ENCODE results near the gene TRNT1. TPM values are rescaled to one million over a fixed set of nuclear protein-coding genes. Genes with fewer than 3 reads are reported as not detected.

Gene TRNT1
- total and polyA plus RNA-seq, 2 of the 8 experiments (the other 6 are each of a cell fraction or from before 2014, with no cell fraction given): 7.2 to 33.1 TPM

GRCh38 chr3:3107858-3108257 lies 18.9 kb upstream of the TRNT1 start:
- WGBS, 2 experiments (ENCODE audit: extremely low coverage in 1 of 2, insufficient coverage in 1 of 2, insufficient read length in 1 of 2, insufficient replicate concordance in 2 of 2, low coverage in 1 of 2, low lambda C conversion rate in 2 of 2, missing lambda C conversion rate in 1 of 2): 90% methylated on average over 3 of the region's 3 CpGs; no CpG with 5 or more reads in 1 of the 2 experiments
- Histone ChIP-seq H3K4me3 (ENCODE audit: extremely low read depth in 1 of 4, insufficient read depth in 2 of 4, low read depth in 3 of 4, low read length in 4 of 4) (no peak overlapping the region), H3K4me1 (replicated peaks in 1 of 4; ENCODE audit: control insufficient read depth in 3 of 4, insufficient read depth in 4 of 4, low read length in 3 of 4) (peaks cover 0 to 6% (median 6%) of the 10 kb centered on the region in 4 experiments; a peak in 5 of 7 replicates), H3K79me1 (ENCODE audit: low read depth, low read length) (no peaks in the 10 kb centered on the region), H2BK120ac (replicated peaks; ENCODE audit: low read depth, low read length) (no peak overlapping the region), H4K5ac (ENCODE audit: insufficient read length, low read depth, low read length) (no peak overlapping the region), H3K36me3 (ENCODE audit: control insufficient read depth in 2 of 4, insufficient read depth in 4 of 4, low read length in 3 of 4) (no peaks in the 10 kb centered on the region), H2BK12ac (ENCODE audit: low read depth, low read length) (no peak overlapping the region), H2BK20ac (ENCODE audit: low read length) (no peak overlapping the region), H2BK5ac (ENCODE audit: low read depth, low read length) (no peak overlapping the region), H3K9me3 (ENCODE audit: insufficient read depth in 2 of 2, low read depth in 1 of 2, low read length in 1 of 2) (no peaks in the 10 kb centered on the region), H2AK5ac (ENCODE audit: low read depth, low read length) (no peak overlapping the region), H2BK15ac (ENCODE audit: low read length) (no peak overlapping the region), H3K18ac (ENCODE audit: extremely low read depth, low read length) (no peak overlapping the region), H3K56ac (replicated peaks; ENCODE audit: insufficient read length, low read depth, low read length) (no peak overlapping the region), H3K23ac (ENCODE audit: insufficient read length) (no peak overlapping the region), H3K4ac (replicated peaks; ENCODE audit: insufficient read length, low read depth, low read length) (no peak overlapping the region), H4K91ac (replicated peaks; ENCODE audit: insufficient read length, low read length) (no peak overlapping the region), H2AFZ (ENCODE audit: low read length) (no peak overlapping the region), H3K23me2 (ENCODE audit: low read depth, low read length) (no peaks in the 10 kb centered on the region), H3K4me2 (ENCODE audit: insufficient read depth in 1 of 2, low read depth in 2 of 2, low read length in 2 of 2) (no peak overlapping the region), H3K14ac (ENCODE audit: insufficient read length) (no peak overlapping the region), H4K20me1 (replicated peaks in 1 of 2; ENCODE audit: control insufficient read depth in 1 of 2, insufficient read depth in 2 of 2, low read length in 2 of 2) (no peaks in the 10 kb centered on the region), H3K27ac (ENCODE audit: low read depth, low read length) (no peak overlapping the region), H3K27me3 (replicated peaks in 1 of 4; ENCODE audit: control insufficient read depth in 3 of 4, extremely low read depth in 1 of 4, insufficient read depth in 3 of 4, low read length in 3 of 4) (no peaks in the 10 kb centered on the region), H3K79me2 (ENCODE audit: control insufficient read depth in 1 of 2, insufficient read depth in 2 of 2, low read length in 2 of 2) (no peaks in the 10 kb centered on the region), H3K9ac (replicated peaks in 1 of 4; ENCODE audit: extremely low read depth in 1 of 4, low read depth in 3 of 4, low read length in 3 of 4) (no peak overlapping the region), H4K8ac (ENCODE audit: extremely low read depth, insufficient read depth, low read length) (no peak overlapping the region)
- ChIA-PET CTCF (ENCODE audit: partially characterized antibody) (no interaction called here), POLR2A (ENCODE audit: partially characterized antibody) (no interaction called here)
- FAIRE-seq (no peak), DNase-seq (ENCODE audit: low read depth in 1 of 2, low spot score in 2 of 2) (no peak)
- TF ChIP-seq SP2 (IDR thresholded peaks at IDR 0.05; ENCODE audit: low read length) (no peak), CHD1 (IDR thresholded peaks at IDR 0.05; ENCODE audit: low read depth, low read length) (no peak), KDM4A (IDR thresholded peaks at IDR 0.05; ENCODE audit: low read depth, low read length, severe bottlenecking) (no peak), SAP30 (IDR thresholded peaks at IDR 0.05; ENCODE audit: insufficient read depth, insufficient replicate concordance, low read length) (no peak), USF2 (IDR thresholded peaks at IDR 0.05; ENCODE audit: low read length) (no peak), KDM1A (IDR thresholded peaks at IDR 0.05; ENCODE audit: borderline replicate concordance, low read length) (no peak), JUN (IDR thresholded peaks at IDR 0.05; ENCODE audit: low read depth, low read length) (no peak), TEAD4 (IDR thresholded peaks at IDR 0.05; ENCODE audit: low read depth, low read length) (no peak), GTF2F1 (IDR thresholded peaks at IDR 0.05; ENCODE audit: borderline replicate concordance, low read depth, low read length) (no peak)
